CD4-positive, alpha-beta T cell (primary cell): ENCODE data around the gene SNAP29. TPM values are rescaled to one million over a fixed set of nuclear protein-coding genes. Genes with fewer than 3 reads are reported as not detected.
"Not testable (repeated sequence)": the region's sequence is repeated elsewhere in the genome, so short reads cannot be mapped to it uniquely, and the experiment has no call there.

Experiments
- ATAC-seq: fragments of 200-7000 bp; cut with Tn5 transposase; one replicate; pipeline ENCODE4 v1.10.0; 2022; ENCODE audit warnings: mild to moderate bottlenecking; ENCODE audit not compliant: poor library complexity
- CTCF ChIA-PET: fragments of 350-600 bp; sonication (Branson Sonifier 250); formaldehyde crosslinking; loops from one replicate; lab custom pipeline; 2021; ENCODE audit warnings: antibody characterized with exemption, inconsistent platforms; lab: Charles Lee
- POLR2A ChIA-PET: fragments of 350-600 bp; sonication (Branson Sonifier 250); formaldehyde crosslinking; loops from one replicate; lab custom pipeline; 2021; ENCODE audit warnings: antibody characterized with exemption, inconsistent platforms; lab: Charles Lee
- DNase-seq, 14 experiments: peaks; one replicate each; pipeline ENCODE4 v3.0.0-alpha.2; 2013 to 2020; ENCODE audit warnings: mixed read lengths in 2 of 14
- H3K27ac ChIP-seq, 2 donors: one replicate each; pipeline versions ENCODE4 v1.5.1 to v1.7.0; 2013; ENCODE audit warnings: low read length in 2 of 2, low read depth in 1 of 2, mild to moderate bottlenecking in 1 of 2
- H3K27me3 ChIP-seq, 2 experiments: 1 replicate in 1 of 2; 2 replicates in 1 of 2; pipeline versions ENCODE4 v1.6.1 to v1.7.0; 2013; ENCODE audit warnings: low read length in 2 of 2, control low read depth in 1 of 2, mild to moderate bottlenecking in 1 of 2, moderate library complexity in 1 of 2; ENCODE audit not compliant: insufficient read depth in 2 of 2, control insufficient read depth in 1 of 2
- H3K36me3 ChIP-seq: one replicate; pipeline ENCODE4 v1.6.1; 2013; ENCODE audit warnings: low read length, control low read depth; ENCODE audit not compliant: insufficient read depth
- H3K4me1 ChIP-seq: one replicate; pipeline ENCODE4 v1.6.1; 2013; ENCODE audit warnings: low read length, control low read depth; ENCODE audit not compliant: insufficient read depth
- H3K4me3 ChIP-seq: one replicate; pipeline ENCODE4 v1.5.1; 2013; ENCODE audit warnings: mild to moderate bottlenecking, low read length, moderate library complexity
- H3K9me3 ChIP-seq, 2 experiments: 1 replicate in 1 of 2; 2 replicates in 1 of 2; pipeline versions ENCODE4 v1.6.1 to v1.7.0; 2013; ENCODE audit warnings: low read length in 2 of 2, mild to moderate bottlenecking in 2 of 2, control low read depth in 1 of 2, moderate library complexity in 1 of 2; ENCODE audit not compliant: control insufficient read depth in 1 of 2, insufficient read depth in 1 of 2
- H3K27ac Mint-ChIP-seq: one replicate; pipeline ENCODE4 v1.8.0; 2020; ENCODE audit warnings: mixed read lengths
- H3K27me3 Mint-ChIP-seq: one replicate; pipeline ENCODE4 v1.8.0; 2021; ENCODE audit warnings: mixed read lengths
- H3K36me3 Mint-ChIP-seq: one replicate; pipeline ENCODE4 v1.8.0; 2021; ENCODE audit warnings: low read depth, mixed read lengths
- H3K4me1 Mint-ChIP-seq: one replicate; pipeline ENCODE4 v1.8.0; 2021; ENCODE audit warnings: low read depth, mixed read lengths
- H3K4me3 Mint-ChIP-seq: one replicate; pipeline ENCODE4 v1.8.0; 2020; ENCODE audit warnings: mild to moderate bottlenecking, mixed read lengths
- H3K9me3 Mint-ChIP-seq: one replicate; pipeline ENCODE4 v1.8.0; 2020; ENCODE audit warnings: mixed read lengths
- intact Hi-C, 2 experiments: fragments of 100-400 bp; cut with DNase I in 1 of 2; cut with micrococcal nuclease in 1 of 2; formaldehyde crosslinking; loops; one replicate each; pipeline versions ENCODE4 v1.15.1 to v1.9.0; 2023 to 2025; cut with DNase I, micrococcal nuclease
- total RNA-seq, 174 experiments: library from RNA in 2 of 174; stranded (reverse) in 2 of 174; gene quantifications; one replicate each; pipeline ENCODE4 v1.2.3 and lab custom pipeline; 2021 to 2026
- TF ChIP-seq, protein P1 (sequence below): fragments of 200-600 bp; IDR thresholded peaks from one replicate; pipeline ENCODE4 v1.8.0; 2022; ENCODE audit warnings: antibody characterized with exemption, mild to moderate bottlenecking

The SNAP29 gene
- total RNA-seq, 2 experiments from 2014 or later = 13.7 to 15.1 TPM

DNA sequence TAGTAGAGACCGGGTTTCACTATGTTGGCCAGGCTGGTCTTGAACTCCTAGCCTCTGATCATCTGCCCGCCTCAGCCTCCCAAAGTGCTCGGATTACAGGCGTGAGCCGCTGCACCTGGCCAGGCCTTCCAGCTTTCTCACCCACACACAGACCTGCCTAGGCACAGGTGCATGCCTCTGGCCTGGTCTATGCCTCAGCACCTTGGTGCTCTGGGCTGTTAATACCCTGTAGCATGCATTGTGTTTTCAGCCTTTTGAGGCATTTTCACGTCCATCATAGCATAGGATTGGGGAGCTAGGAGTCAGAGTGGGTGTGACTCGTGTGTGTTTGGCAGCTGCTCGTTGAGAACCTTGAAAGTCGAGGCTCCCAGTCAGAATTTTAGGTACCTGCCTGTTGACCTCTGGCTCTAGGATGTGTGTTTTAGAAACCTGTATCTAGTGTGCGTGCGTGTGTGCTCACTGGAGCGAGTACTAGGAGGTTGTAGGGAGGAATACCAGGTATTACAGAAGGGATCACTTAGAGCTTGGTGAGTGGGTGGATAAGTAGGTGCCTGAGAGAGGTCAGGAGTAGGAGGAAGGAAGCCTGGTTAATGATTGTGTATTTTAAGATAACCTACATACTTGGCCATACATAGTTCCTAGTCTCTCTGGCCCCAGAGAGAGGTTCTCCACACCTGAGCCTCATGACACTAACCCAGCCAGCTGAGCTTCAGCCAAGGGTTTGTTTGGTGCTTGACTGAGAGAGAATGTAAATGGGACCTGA, 78.4 kb downstream of the SNAP29 start:
- POLR2A ChIA-PET = interaction anchor here (0.8 to 1.3 kb wide), 3 partner anchors 16 to 45 kb away, joined by 3 to 4 read pairs (median 3); partner anchors contain the start of genes CRKL and LZTR1
- intact Hi-C loops = no loop called here

DNA sequence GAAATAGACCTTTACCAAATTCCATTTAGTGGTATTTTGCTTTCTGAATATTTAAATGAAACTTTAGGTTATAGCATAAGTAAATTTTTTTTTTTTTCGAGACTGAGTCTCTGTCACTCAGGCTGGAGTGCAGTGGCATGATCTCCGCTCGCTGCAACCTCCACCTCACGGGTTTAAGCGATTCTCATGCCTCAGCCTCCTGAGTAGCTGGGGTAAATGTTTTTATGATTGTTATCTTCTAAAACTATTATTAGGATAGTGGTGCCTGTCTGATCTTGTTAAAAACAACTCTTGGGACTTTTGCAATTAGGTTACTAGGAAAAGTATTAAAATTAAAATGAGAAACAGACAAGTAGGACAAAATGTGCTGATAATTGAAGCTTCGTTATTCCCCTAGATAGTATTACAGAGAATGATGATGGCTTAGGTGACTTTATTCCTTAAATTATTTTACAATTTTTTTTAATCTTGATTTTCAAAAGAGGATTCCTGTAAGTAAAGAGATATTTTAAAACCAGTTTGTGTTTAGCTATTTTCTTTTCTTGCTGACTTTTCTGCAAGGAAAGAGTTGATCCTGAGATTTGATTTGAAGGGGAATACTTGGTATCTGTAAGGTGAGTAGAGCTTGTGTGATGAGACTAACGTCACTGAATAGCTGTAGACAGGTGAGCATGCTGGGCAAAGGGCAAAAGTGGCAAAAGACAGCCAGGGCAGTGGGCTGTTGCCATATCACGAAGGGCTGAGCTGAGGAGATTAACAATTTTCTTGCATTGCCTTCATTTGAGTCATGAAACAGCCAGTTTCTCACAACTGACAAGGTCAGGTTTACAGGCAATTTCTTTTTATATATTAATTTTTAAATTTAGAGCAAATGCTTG, 79.2 kb downstream of the SNAP29 start:
- Mint-ChIP-seq H3K4me1 (peaks cover 84% of the 10 kb centered on the region), H3K27ac (no peak overlapping the region), H3K27me3 (no peaks in the 10 kb centered on the region), H3K4me3 (no peak overlapping the region), H3K9me3 (no peaks in the 10 kb centered on the region), H3K36me3 (peaks cover 86% of the 10 kb centered on the region)
- TF ChIP-seq, protein P1, sequence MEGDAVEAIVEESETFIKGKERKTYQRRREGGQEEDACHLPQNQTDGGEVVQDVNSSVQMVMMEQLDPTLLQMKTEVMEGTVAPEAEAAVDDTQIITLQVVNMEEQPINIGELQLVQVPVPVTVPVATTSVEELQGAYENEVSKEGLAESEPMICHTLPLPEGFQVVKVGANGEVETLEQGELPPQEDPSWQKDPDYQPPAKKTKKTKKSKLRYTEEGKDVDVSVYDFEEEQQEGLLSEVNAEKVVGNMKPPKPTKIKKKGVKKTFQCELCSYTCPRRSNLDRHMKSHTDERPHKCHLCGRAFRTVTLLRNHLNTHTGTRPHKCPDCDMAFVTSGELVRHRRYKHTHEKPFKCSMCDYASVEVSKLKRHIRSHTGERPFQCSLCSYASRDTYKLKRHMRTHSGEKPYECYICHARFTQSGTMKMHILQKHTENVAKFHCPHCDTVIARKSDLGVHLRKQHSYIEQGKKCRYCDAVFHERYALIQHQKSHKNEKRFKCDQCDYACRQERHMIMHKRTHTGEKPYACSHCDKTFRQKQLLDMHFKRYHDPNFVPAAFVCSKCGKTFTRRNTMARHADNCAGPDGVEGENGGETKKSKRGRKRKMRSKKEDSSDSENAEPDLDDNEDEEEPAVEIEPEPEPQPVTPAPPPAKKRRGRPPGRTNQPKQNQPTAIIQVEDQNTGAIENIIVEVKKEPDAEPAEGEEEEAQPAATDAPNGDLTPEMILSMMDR = no peak
- intact Hi-C loops = no loop called here
- Histone ChIP-seq H3K9me3 (no peaks in the 10 kb centered on the region), H3K4me1 (peaks cover 62% of the 10 kb centered on the region), H3K27me3 (no peaks in the 10 kb centered on the region), H3K36me3 (peaks cover 46% of the 10 kb centered on the region), H3K4me3 (no peak overlapping the region), H3K27ac (no peak overlapping the region)
- ATAC-seq = no peak
- no peak for DNase-seq
- ChIA-PET CTCF (interaction anchor here (0.8 to 1.8 kb wide), 3 partner anchors 10 to 21 kb away, joined by 4 to 8 read pairs (median 5); partner anchors contain the start of gene CRKL), POLR2A (interaction anchor here (0.8 to 1.3 kb wide), 3 partner anchors 17 to 44 kb away, joined by 3 to 4 read pairs (median 3); partner anchors contain the start of genes CRKL and LZTR1)

More for the DNA sequence above, 78.4 kb downstream of the SNAP29 start:
- peak overlapping the region; percentile 40 for H3K4me3 Mint-ChIP-seq
- no peaks in the 10 kb centered on the region for H3K9me3 Mint-ChIP-seq
- no peak for DNase-seq
- Histone ChIP-seq H3K9me3 (no peaks in the 10 kb centered on the region), H3K27ac (no peak overlapping the region), H3K4me1 (peaks cover 64% of the 10 kb centered on the region), H3K36me3 (peaks cover 44% of the 10 kb centered on the region), H3K4me3 (no peak overlapping the region), H3K27me3 (no peaks in the 10 kb centered on the region)
- peaks cover 82% of the 10 kb centered on the region for H3K4me1 Mint-ChIP-seq
- ATAC-seq = no peak
- TF ChIP-seq, protein P1 = no peak
- peak overlapping the region; percentile 18 for H3K27ac Mint-ChIP-seq
- H3K27me3 Mint-ChIP-seq = no peaks in the 10 kb centered on the region
- H3K36me3 Mint-ChIP-seq = peaks cover 86% of the 10 kb centered on the region
- CTCF ChIA-PET = interaction anchor here (0.8 to 1.8 kb wide), 3 partner anchors 9 to 20 kb away, joined by 4 to 8 read pairs (median 5); partner anchors contain the start of gene CRKL

DNA sequence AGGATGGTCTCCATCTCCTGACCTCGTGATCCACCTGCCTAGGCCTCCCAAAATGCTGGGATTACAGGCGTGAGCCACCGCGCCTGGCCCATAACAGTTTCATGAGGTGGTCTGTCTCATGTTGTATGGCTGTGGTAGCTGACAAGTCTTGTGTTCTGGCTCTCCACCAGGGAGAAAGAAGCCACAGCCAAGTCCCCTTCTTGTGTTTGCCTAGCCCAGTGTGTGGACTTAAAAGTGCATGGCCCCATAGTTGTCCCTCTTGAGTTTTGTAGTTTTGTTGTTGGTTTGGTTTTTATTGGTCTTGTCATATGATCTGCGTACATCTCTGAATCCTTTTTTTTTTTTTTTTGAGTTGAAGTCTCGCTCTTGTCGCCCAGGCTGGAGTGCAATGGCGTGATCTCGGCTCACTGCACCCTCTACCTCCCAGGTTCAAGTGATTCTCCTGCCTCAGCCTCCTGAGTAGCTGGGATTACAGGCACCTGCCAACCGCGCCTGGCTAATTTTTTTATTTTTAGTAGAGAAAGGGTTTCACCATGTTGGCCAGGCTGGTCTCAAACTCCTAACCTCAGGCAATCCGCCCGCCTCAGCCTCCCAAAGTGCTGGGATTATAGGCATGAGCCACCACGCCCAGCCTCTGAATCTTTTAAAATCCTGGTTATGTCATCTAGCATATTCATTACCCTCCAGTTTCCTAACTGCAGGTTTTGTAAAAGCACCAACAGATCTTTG, 80.8 kb downstream of the SNAP29 start:
- H3K27ac ChIP-seq, intact Hi-C loops, DNase-seq, H3K9me3 ChIP-seq, H3K27ac Mint-ChIP-seq, ATAC-seq, H3K9me3 Mint-ChIP-seq, H3K4me3 Mint-ChIP-seq, H3K27me3 ChIP-seq, H3K4me3 ChIP-seq, H3K27me3 Mint-ChIP-seq, POLR2A ChIA-PET: not testable (repeated sequence)
- CTCF ChIA-PET = interaction anchor here (1.7 kb wide), 1 partner anchor 23 kb away, joined by 5 read pairs; no protein-coding TSS in a partner anchor
- H3K36me3 Mint-ChIP-seq = peaks cover 84% of the 10 kb centered on the region
- peaks cover 82% of the 10 kb centered on the region for H3K4me1 Mint-ChIP-seq
- H3K36me3 ChIP-seq = peaks cover 39% of the 10 kb centered on the region
- peaks cover 65% of the 10 kb centered on the region for H3K4me1 ChIP-seq
